A549 (cell line): ENCODE data around the gene CPA1.

Source experiments
- CTCF ChIP-seq: fragments of >200 bp; sonication (Bioruptor Twin); formaldehyde crosslinking; IDR thresholded peaks from 3 replicates; pipeline ENCODE4 v1.5.1; 2016
- EP300 ChIP-seq, 2 experiments: fragments of >200 bp; sonication (Bioruptor Twin); formaldehyde crosslinking; IDR thresholded peaks; 2 replicates in 1 of 2; 3 replicates in 1 of 2; pipeline ENCODE4 v1.6.1; 2016 to 2017
- GATA3 ChIP-seq: IDR thresholded peaks from 2 replicates; pipeline ENCODE4 v1.6.1; 2012; ENCODE audit warnings: borderline replicate concordance
- PBX3 ChIP-seq: IDR thresholded peaks from 2 replicates; pipeline ENCODE4 v1.6.1; 2012
- POLR2A ChIP-seq: IDR thresholded peaks from 2 replicates; pipeline ENCODE4 v1.6.1; 2012; ENCODE audit warnings: mild to moderate bottlenecking, low read length
- RFX5 ChIP-seq: fragments of 450-650 bp; IDR thresholded peaks from 2 replicates; pipeline ENCODE4 v1.7.1; 2014; ENCODE audit warnings: antibody characterized with exemption, mild to moderate bottlenecking, moderate library complexity
- RNF2 ChIP-seq: fragments of 200-600 bp; sonication (generic); IDR thresholded peaks from 2 replicates; pipeline ENCODE4 v1.6.1; 2016; ENCODE audit warnings: low read depth, mild to moderate bottlenecking, antibody characterized with exemption, moderate library complexity, borderline replicate concordance
- USF2 ChIP-seq: fragments of 450-650 bp; IDR thresholded peaks from 2 replicates; pipeline ENCODE4 v1.6.1; 2014; ENCODE audit warnings: antibody characterized with exemption

- no peak for TF ChIP-seq CTCF
- no peak for TF ChIP-seq RNF2
- no peak for TF ChIP-seq EP300 (IDR thresholded peaks at IDR 0.05)
- TF ChIP-seq USF2 = no peak
- TF ChIP-seq PBX3 = no peak
- no peak for TF ChIP-seq RFX5
- no peak for TF ChIP-seq GATA3
- no peak for TF ChIP-seq POLR2A
Observed at GRCh38 chr7:130421684-130422083, 41.4 kb downstream of the CPA1 start.
